Activated CD8-positive, alpha-beta T cell treated with anti-CD3 and anti-CD28 coated beads for 36 hours (primary cell): ENCODE results near the gene SWI5. TPM values are rescaled to one million over a fixed set of nuclear protein-coding genes. Genes with fewer than 3 reads are reported as not detected.

ENCODE experiments used
- ATAC-seq: fragments of 200-7000 bp; cut with Tn5 transposase; one replicate; pipeline ENCODE4 v1.10.0; 2021; ENCODE audit warnings: mild to moderate bottlenecking, moderate library complexity
- CTCF ChIA-PET: fragments of 350-600 bp; sonication (Branson Sonifier 250); formaldehyde crosslinking; loops from one replicate; lab custom pipeline; 2021; ENCODE audit warnings: antibody characterized with exemption; lab: Charles Lee
- POLR2A ChIA-PET: fragments of 350-600 bp; sonication (Branson Sonifier 250); formaldehyde crosslinking; loops from one replicate; lab custom pipeline; 2021; ENCODE audit warnings: antibody characterized with exemption; lab: Charles Lee
- DNase-seq: peaks from one replicate; pipeline ENCODE4 v3.0.0-alpha.2; 2020
- H3K27ac Mint-ChIP-seq: one replicate; pipeline ENCODE4 v1.8.0; 2021; ENCODE audit warnings: mild to moderate bottlenecking, mixed read lengths
- H3K27me3 Mint-ChIP-seq: one replicate; pipeline ENCODE4 v1.8.0; 2021; ENCODE audit warnings: mixed read lengths
- H3K36me3 Mint-ChIP-seq: one replicate; pipeline ENCODE4 v1.8.0; 2021; ENCODE audit warnings: low read depth, mixed read lengths
- H3K4me1 Mint-ChIP-seq: one replicate; pipeline ENCODE4 v1.8.0; 2021; ENCODE audit warnings: low read depth, mixed read lengths
- H3K4me3 Mint-ChIP-seq: one replicate; pipeline ENCODE4 v1.8.0; 2021; ENCODE audit warnings: mild to moderate bottlenecking, moderate library complexity, mixed read lengths
- H3K9me3 Mint-ChIP-seq: one replicate; pipeline ENCODE4 v1.8.0; 2021; ENCODE audit warnings: mixed read lengths
- CTCF ChIP-seq: fragments of 200-600 bp; IDR thresholded peaks from one replicate; pipeline ENCODE4 v1.8.0; 2022; ENCODE audit warnings: antibody characterized with exemption, mild to moderate bottlenecking
- intact Hi-C: fragments of 100-400 bp; cut with micrococcal nuclease; formaldehyde crosslinking; loops from one replicate; pipeline ENCODE4 v1.10.0; 2022
- total RNA-seq, 2 experiments: library from RNA; stranded (reverse); gene quantifications; one replicate each; pipeline ENCODE4 v1.2.3, GENCODE V29; 2021

The SWI5 gene
- total RNA-seq, 2 experiments from 2014 or later, result 12.4 to 13.3 TPM

DNA sequence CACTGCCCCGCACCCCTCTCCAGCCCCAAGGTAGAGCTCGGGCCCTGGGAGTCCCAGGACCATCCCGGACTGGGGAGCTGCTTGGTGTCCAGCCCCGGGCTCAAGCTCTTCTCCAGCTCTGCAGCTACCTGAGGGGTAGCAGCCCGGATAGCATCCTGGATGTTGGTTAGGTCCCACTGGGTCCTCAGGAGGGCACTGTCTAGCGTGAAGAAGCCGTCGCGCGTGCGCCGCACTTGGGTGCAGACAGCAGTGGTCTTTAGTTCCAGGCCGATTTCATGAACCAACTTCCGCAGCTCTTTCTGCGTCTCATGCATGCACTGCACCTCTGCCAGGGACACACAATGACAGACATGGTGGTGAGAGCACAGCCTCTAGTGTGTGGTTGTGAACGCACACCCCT lies 33.5 kb downstream of the SWI5 start:
- no peak for TF ChIP-seq CTCF
- Mint-ChIP-seq H3K4me1 (no peaks in the 10 kb centered on the region), H3K9me3 (no peaks in the 10 kb centered on the region), H3K4me3 (no peak overlapping the region), H3K27me3 (no peaks in the 10 kb centered on the region), H3K36me3 (peaks cover 11% of the 10 kb centered on the region), H3K27ac (no peak overlapping the region)
- ChIA-PET POLR2A (interaction anchor here (0.6 kb wide), 1 partner anchor 82 kb away, joined by 3 read pairs; no protein-coding TSS in a partner anchor), CTCF (interaction anchor here (1.5 to 4.5 kb wide), 2 partner anchors 9 to 13 kb away, joined by 6 to 21 read pairs; no protein-coding TSS in a partner anchor)
- ATAC-seq (no peak), DNase-seq (no peak)
- intact Hi-C loops, result no loop called here

GRCh38 chr9:128310461-128310860 lies 34.4 kb downstream of the SWI5 start:
- intact Hi-C loops, result no loop called here
- no peaks in the 10 kb centered on the region for H3K9me3 Mint-ChIP-seq
- H3K4me1 Mint-ChIP-seq, result no peaks in the 10 kb centered on the region
- no peak for TF ChIP-seq CTCF
- H3K27ac Mint-ChIP-seq, result no peak overlapping the region
- POLR2A ChIA-PET, result interaction anchor here (1.1 kb wide), 1 partner anchor 10 kb away, joined by 4 read pairs; no protein-coding TSS in a partner anchor
- no peak for DNase-seq
- CTCF ChIA-PET, result interaction anchor here (1.3 to 4.5 kb wide), 4 partner anchors 10 to 56 kb away, joined by 3 to 21 read pairs (median 6); no protein-coding TSS in a partner anchor
- no peaks in the 10 kb centered on the region for H3K27me3 Mint-ChIP-seq
- no peak for ATAC-seq
- no peak overlapping the region for H3K4me3 Mint-ChIP-seq
- peaks cover 11% of the 10 kb centered on the region for H3K36me3 Mint-ChIP-seq

GRCh38 chr9:128314697-128315096 lies 38.6 kb downstream of the SWI5 start:
- Mint-ChIP-seq H3K27me3 (no peaks in the 10 kb centered on the region), H3K9me3 (no peaks in the 10 kb centered on the region), H3K4me3 (no peak overlapping the region), H3K4me1 (no peaks in the 10 kb centered on the region), H3K27ac (no peak overlapping the region), H3K36me3 (peaks cover 11% of the 10 kb centered on the region)
- ChIA-PET POLR2A (interaction anchor here (1.9 kb wide), 1 partner anchor 14 kb away, joined by 5 read pairs; no protein-coding TSS in a partner anchor), CTCF (interaction anchor here (1.2 kb wide), 1 partner anchor 48 kb away, joined by 5 read pairs; no protein-coding TSS in a partner anchor)
- ATAC-seq (no peak), DNase-seq (no peak)
- no peak for TF ChIP-seq CTCF
- intact Hi-C loops, result no loop called here

- Mint-ChIP-seq H3K36me3 (peaks cover 9% of the 10 kb centered on the region), H3K4me3 (no peak overlapping the region), H3K4me1 (peaks cover 2% of the 10 kb centered on the region), H3K9me3 (no peaks in the 10 kb centered on the region), H3K27ac (no peak overlapping the region), H3K27me3 (no peaks in the 10 kb centered on the region)
- no peak for TF ChIP-seq CTCF
- ChIA-PET POLR2A (no interaction called here), CTCF (no interaction called here)
- intact Hi-C loops, result no loop called here
- no peak for DNase-seq
- ATAC-seq, result no peak
These were observed 40.3 kb downstream of the SWI5 start for GRCh38 chr9:128316421-128316820.

DNA sequence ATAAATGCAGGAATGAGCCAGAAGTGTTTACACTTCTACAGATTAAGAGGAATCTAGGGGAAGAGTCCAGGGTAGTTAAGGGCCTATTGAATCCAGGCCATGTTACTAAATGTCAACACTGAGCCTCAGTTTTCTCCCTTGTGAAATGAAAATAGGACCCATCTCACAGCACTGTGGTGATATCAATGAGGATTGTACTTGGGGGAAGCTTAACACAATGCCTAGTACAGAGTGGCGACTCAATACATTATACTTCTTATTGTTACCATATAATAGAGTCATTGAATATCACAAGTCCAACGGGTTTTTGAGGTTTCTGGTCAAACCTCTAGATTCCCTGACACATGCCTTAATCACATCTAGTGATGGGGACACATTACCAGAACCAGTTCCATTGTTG lies 41.6 kb downstream of the SWI5 start:
- Mint-ChIP-seq H3K4me1 (peaks cover 4% of the 10 kb centered on the region), H3K9me3 (no peaks in the 10 kb centered on the region), H3K36me3 (peaks cover 7% of the 10 kb centered on the region), H3K4me3 (no peak overlapping the region), H3K27ac (no peak overlapping the region), H3K27me3 (no peaks in the 10 kb centered on the region)
- intact Hi-C loops, result no loop called here
- no peak for TF ChIP-seq CTCF
- ChIA-PET CTCF (no interaction called here), POLR2A (interaction anchor here (0.9 kb wide), 1 partner anchor 18 kb away, joined by 3 read pairs; no protein-coding TSS in a partner anchor)
- ATAC-seq, result no peak
- DNase-seq, result no peak
